WI38 (cell line): ENCODE measurements around the gene SMURF2.

ENCODE experiments used
- H3K4me3 ChIP-seq: 2 replicates; pipeline ENCODE4 v1.5.1; 2011; ENCODE audit warnings: low read depth, mild to moderate bottlenecking, control low read depth, low read length
- TF ChIP-seq, protein P1 (sequence below): IDR thresholded peaks from 2 replicates; pipeline ENCODE4 v1.5.1; 2012; ENCODE audit warnings: low read depth, mild to moderate bottlenecking, control low read depth, low read length

The SMURF2 gene

GRCh38 chr17:64599187-64599676 lies 62.9 kb downstream of the SMURF2 start:
- TF ChIP-seq, protein P1, sequence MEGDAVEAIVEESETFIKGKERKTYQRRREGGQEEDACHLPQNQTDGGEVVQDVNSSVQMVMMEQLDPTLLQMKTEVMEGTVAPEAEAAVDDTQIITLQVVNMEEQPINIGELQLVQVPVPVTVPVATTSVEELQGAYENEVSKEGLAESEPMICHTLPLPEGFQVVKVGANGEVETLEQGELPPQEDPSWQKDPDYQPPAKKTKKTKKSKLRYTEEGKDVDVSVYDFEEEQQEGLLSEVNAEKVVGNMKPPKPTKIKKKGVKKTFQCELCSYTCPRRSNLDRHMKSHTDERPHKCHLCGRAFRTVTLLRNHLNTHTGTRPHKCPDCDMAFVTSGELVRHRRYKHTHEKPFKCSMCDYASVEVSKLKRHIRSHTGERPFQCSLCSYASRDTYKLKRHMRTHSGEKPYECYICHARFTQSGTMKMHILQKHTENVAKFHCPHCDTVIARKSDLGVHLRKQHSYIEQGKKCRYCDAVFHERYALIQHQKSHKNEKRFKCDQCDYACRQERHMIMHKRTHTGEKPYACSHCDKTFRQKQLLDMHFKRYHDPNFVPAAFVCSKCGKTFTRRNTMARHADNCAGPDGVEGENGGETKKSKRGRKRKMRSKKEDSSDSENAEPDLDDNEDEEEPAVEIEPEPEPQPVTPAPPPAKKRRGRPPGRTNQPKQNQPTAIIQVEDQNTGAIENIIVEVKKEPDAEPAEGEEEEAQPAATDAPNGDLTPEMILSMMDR = no peak
- H3K4me3 ChIP-seq = no peak overlapping the region

DNA sequence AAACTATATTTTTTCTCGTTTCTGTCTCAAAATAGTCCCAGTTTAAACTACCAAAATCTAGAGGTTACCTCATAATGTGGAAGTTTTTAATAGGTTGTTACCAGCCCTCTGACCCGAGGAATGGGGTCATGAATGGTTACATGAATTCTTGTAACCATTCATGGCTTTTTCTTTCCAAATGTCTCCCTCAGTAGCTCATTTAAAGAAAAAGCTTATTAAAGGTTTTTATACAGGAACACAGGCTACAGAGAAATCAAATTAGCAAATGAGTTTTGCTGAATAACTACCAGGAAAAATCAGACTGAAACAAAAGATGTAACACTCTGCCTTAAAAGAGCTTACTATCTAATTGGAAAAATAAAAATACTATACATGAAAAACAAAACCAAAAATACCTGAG lies 63.4 kb downstream of the SMURF2 start:
- H3K4me3 ChIP-seq = no peak overlapping the region
- TF ChIP-seq, protein P1 = no peak

- TF ChIP-seq, protein P1 = no peak
- H3K4me3 ChIP-seq = no peak overlapping the region
Measured at GRCh38 chr17:64596988-64597387, 65.1 kb downstream of the SMURF2 start.

- TF ChIP-seq, protein P1 = no peak
- H3K4me3 ChIP-seq = no peak overlapping the region
Measured at GRCh38 chr17:64596439-64596838, 65.7 kb downstream of the SMURF2 start.

DNA sequence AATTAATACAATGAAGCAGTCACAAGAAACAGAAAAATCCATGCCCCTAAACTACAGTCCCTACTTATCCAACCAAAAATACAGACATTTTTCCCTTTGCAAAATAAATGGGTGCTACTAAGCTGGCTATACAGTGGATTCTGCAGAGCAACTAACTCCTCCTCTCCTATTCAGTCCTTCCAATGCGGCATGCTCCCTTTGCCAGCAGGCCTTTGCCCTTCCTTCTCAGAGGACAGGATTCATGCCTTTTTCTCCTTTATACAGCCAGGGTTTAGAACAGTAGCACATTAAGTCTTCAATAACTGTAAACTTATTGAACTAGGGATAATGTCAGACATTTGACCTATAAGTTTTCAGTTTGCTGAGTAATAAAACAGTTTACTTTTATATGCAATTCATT lies 70.2 kb downstream of the SMURF2 start:
- TF ChIP-seq, protein P1 = no peak

DNA sequence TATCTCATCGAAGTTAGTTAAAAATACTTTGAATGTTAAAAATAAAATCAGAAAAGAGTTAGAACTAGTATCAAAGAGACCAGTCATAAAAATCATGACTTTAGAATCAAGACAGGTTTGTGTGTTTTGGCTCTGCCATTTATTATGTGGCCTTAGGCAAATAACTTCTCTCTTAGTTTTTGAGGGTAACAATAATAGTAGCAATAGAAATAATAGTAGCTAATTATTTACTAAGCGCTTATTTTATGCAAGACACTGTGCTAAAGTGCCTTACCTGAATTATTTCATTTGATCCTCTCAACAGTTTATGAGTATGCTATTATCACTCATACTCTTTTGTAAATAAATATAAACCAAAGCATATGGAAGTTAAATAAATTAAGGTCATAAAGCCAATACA lies 77.0 kb downstream of the SMURF2 start:
- no peak overlapping the region for H3K4me3 ChIP-seq
- TF ChIP-seq, protein P1 = no peak

More for the DNA sequence above, 70.2 kb downstream of the SMURF2 start:
- no peak overlapping the region for H3K4me3 ChIP-seq

DNA sequence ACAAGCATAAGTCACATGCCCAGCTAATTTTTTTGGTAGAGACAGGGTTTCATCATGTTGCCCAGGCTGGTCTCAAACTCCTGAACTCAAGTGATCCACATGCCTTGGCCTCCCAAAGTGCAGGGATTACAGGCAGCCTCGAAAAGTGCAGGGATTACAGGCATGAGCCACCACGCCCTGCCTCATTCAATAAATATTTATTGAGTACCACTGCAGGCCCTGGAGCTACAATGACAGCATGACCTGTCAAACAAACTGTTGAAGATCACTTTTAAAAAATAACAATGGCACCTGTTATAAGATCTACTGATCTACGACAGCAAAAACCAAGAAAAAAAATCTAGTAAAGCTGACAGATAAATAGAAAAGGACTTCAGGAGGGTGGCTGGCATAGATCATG lies 79.1 kb downstream of the SMURF2 start:
- H3K4me3 ChIP-seq = no peak overlapping the region
- TF ChIP-seq, protein P1 = no peak
